CD14-positive monocyte (primary cell): ENCODE data around the gene RWDD2A. TPM values are rescaled to one million over a fixed set of nuclear protein-coding genes. Genes with fewer than 3 reads are reported as not detected.

Source experiments
- DNase-seq, 3 donors: peaks; one replicate each; pipeline ENCODE4 v3.0.0-alpha.2; 2011 to 2022
- H2AFZ ChIP-seq: 2 replicates; pipeline ENCODE4 v1.6.0; 2012; ENCODE audit warnings: mild to moderate bottlenecking, low read depth, low read length, inconsistent platforms; ENCODE audit not compliant: insufficient read depth, poor library complexity, severe bottlenecking
- H3K27ac ChIP-seq, 2 donors: 1 replicate in 1 of 2; 2 replicates in 1 of 2; pipeline ENCODE4 v1.5.1; 2012 to 2013; ENCODE audit warnings: low read length in 2 of 2, control low read depth in 1 of 2, inconsistent platforms in 1 of 2, low read depth in 1 of 2, mild to moderate bottlenecking in 1 of 2
- H3K27me3 ChIP-seq, 2 donors: one replicate each; pipeline versions ENCODE4 v1.6.0 to v1.6.1; 2011 to 2013; ENCODE audit warnings: low read length in 2 of 2; ENCODE audit not compliant: control insufficient read depth in 2 of 2, insufficient read depth in 2 of 2
- H3K36me3 ChIP-seq, 2 donors: replicated peaks in 1 of 2; 1 replicate in 1 of 2; 2 replicates in 1 of 2; pipeline versions ENCODE4 v1.5.1 to v1.6.1; 2012 to 2013; ENCODE audit warnings: low read length in 2 of 2, control low read depth in 1 of 2, inconsistent platforms in 1 of 2, mild to moderate bottlenecking in 1 of 2; ENCODE audit not compliant: insufficient read depth in 2 of 2, control insufficient read depth in 1 of 2
- H3K4me1 ChIP-seq, 2 donors: 1 replicate in 1 of 2; 2 replicates in 1 of 2; pipeline versions ENCODE4 v1.5.1 to v1.6.1; 2012 to 2013; ENCODE audit warnings: low read length in 2 of 2, control low read depth in 1 of 2, inconsistent platforms in 1 of 2, mild to moderate bottlenecking in 1 of 2, moderate library complexity in 1 of 2; ENCODE audit not compliant: insufficient read depth in 2 of 2, control insufficient read depth in 1 of 2
- H3K4me2 ChIP-seq: replicated peaks from 2 replicates; pipeline ENCODE3; 2012; ENCODE audit warnings: low read length, moderate library complexity, mild to moderate bottlenecking; ENCODE audit not compliant: poor library complexity, severe bottlenecking; ENCODE audit errors: extremely low read depth
- H3K4me3 ChIP-seq, 3 experiments: fragments of 200-600 bp in 1 of 3; sonication (generic) in 1 of 3; replicated peaks in 1 of 3; 1 replicate in 2 of 3; 2 replicates in 1 of 3; pipeline ENCODE4 v1.5.1; 2011 to 2013; ENCODE audit warnings: low read length in 3 of 3, mild to moderate bottlenecking in 3 of 3, control low read depth in 2 of 3, low read depth in 2 of 3, inconsistent platforms in 1 of 3, moderate library complexity in 1 of 3
- H3K79me2 ChIP-seq: 2 replicates; pipeline ENCODE4 v1.6.0; 2012; ENCODE audit warnings: mild to moderate bottlenecking, control low read depth, inconsistent platforms, low read length, moderate library complexity; ENCODE audit not compliant: insufficient read depth
- H3K9ac ChIP-seq: 2 replicates; pipeline ENCODE4 v1.6.0; 2017; ENCODE audit warnings: low read length, mild to moderate bottlenecking; ENCODE audit not compliant: insufficient read depth, poor library complexity, severe bottlenecking
- H3K9me3 ChIP-seq, 2 donors: replicated peaks in 1 of 2; 1 replicate in 1 of 2; 2 replicates in 1 of 2; pipeline versions ENCODE4 v1.5.1 to v1.6.1; 2012 to 2013; ENCODE audit warnings: low read length in 2 of 2, control low read depth in 1 of 2; ENCODE audit not compliant: control insufficient read depth in 1 of 2, insufficient read depth in 1 of 2
- H4K20me1 ChIP-seq: 2 replicates; pipeline ENCODE4 v1.6.0; 2012; ENCODE audit warnings: mild to moderate bottlenecking, low read length, control low read depth, moderate library complexity; ENCODE audit not compliant: insufficient read depth
- H3K27ac Mint-ChIP-seq, 7 donors: one replicate each; pipeline ENCODE4 v1.8.0; 2020; ENCODE audit warnings: mild to moderate bottlenecking in 7 of 7, mixed read lengths in 7 of 7, moderate library complexity in 6 of 7, inconsistent platforms in 2 of 7
- H3K27me3 Mint-ChIP-seq, 3 donors: one replicate each; pipeline ENCODE4 v1.8.0; 2021 to 2022; ENCODE audit warnings: low read depth in 3 of 3, mild to moderate bottlenecking in 3 of 3, mixed read lengths in 3 of 3, moderate library complexity in 3 of 3, inconsistent platforms in 1 of 3
- H3K36me3 Mint-ChIP-seq, 2 donors: one replicate each; pipeline ENCODE4 v1.8.0; 2020; ENCODE audit warnings: mixed read lengths in 2 of 2, inconsistent platforms in 1 of 2, mild to moderate bottlenecking in 1 of 2
- H3K4me1 Mint-ChIP-seq: one replicate; pipeline ENCODE4 v1.8.0; 2020; ENCODE audit warnings: mild to moderate bottlenecking, mixed read lengths
- H3K4me3 Mint-ChIP-seq, 2 donors: one replicate each; pipeline ENCODE4 v1.8.0; 2020; ENCODE audit warnings: mild to moderate bottlenecking in 2 of 2, mixed read lengths in 2 of 2, moderate library complexity in 1 of 2
- H3K9me3 Mint-ChIP-seq, 7 donors: one replicate each; pipeline ENCODE4 v1.8.0; 2020 to 2022; ENCODE audit warnings: mixed read lengths in 7 of 7, mild to moderate bottlenecking in 6 of 7, moderate library complexity in 6 of 7, inconsistent platforms in 2 of 7
- WGBS: methylation state at CpG from one replicate; pipeline ENCODE4 v1.1.5; 2013; ENCODE audit warnings: missing lambda C conversion rate; ENCODE audit not compliant: insufficient coverage; 5-methylcytosine and 5-hydroxymethylcytosine counted together
- intact Hi-C, 2 donors: fragments of 100-400 bp; cut with micrococcal nuclease; formaldehyde crosslinking; loops; one replicate each; pipeline versions ENCODE4 v1.15.0 to v1.15.1; 2023
- polyA plus RNA-seq, 3 donors: library from polyadenylated mRNA; depleted of rRNA in 1 of 3; unstranded in 2 of 3; stranded (reverse) in 1 of 3; fragments of 300-500 nt in 2 of 3; fragments of >200 nt in 1 of 3; fragmentation: Illumina TruSeq in 2 of 3; gene quantifications; 1 replicate in 2 of 3; 2 replicates in 1 of 3; pipeline ENCODE4 v1.2.3, GENCODE V29; 2012 to 2021
- TF ChIP-seq, protein P1 (sequence below): fragments of 200-600 bp; IDR thresholded peaks from one replicate; pipeline ENCODE4 v1.8.0; 2022; ENCODE audit warnings: antibody characterized with exemption, mild to moderate bottlenecking

The RWDD2A gene
- polyA plus RNA-seq, 3 donors = 0.77 to 1.2 (median 1.1) TPM

DNA sequence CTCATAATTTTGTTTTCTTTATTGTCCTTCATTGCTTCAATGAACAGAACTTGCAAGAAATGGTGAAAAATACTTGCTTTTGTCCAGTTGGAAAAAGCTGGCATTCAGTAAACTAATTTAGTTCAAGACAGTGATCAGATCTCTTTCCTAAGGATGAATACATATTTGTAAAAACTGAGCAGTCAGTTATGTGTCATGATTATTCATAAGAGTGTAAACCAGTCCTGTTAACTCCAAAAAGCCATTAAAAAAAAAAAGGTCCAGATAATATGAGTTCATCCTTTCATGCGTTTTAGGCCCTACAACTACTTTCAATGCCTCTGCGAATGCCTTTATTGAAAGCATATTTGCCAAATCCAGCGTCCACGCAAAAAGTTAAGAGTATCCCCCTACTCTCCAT is 701 bp upstream of the RWDD2A start:
- 0% methylated on average over 4 of the region's 4 CpGs for WGBS
- H3K79me2 ChIP-seq = peaks cover 19% of the 10 kb centered on the region

GRCh38 chr6:83193747-83194566 is 800 bp downstream of the RWDD2A start:
- Histone ChIP-seq H3K9me3 (no peaks in the 10 kb centered on the region), H3K4me2 (peak overlapping the region; percentile 87), H2AFZ (peak overlapping the region; percentile 99), H3K79me2 (peaks cover 19% of the 10 kb centered on the region), H4K20me1 (no peaks in the 10 kb centered on the region), H3K27ac (peak overlapping the region in 1 of 2 donors; percentile 75), H3K4me1 (peaks cover 14 to 21% of the 10 kb centered on the region in 2 donors), H3K4me3 (peak overlapping the region; percentile 70 to 90 (median 70)), H3K9ac (peak overlapping the region; percentile 80), H3K36me3 (peaks cover 0 to 10% of the 10 kb centered on the region in 2 donors), H3K27me3 (peaks cover 0 to 7% of the 10 kb centered on the region in 2 donors)
- Mint-ChIP-seq H3K4me1 (peaks cover 19% of the 10 kb centered on the region), H3K27me3 (peaks cover 0 to 8% (median 7%) of the 10 kb centered on the region in 3 donors), H3K27ac (peak overlapping the region in 3 of 7 donors; percentile 42 to 88 (median 75)), H3K4me3 (peak overlapping the region; percentile 97 to 100), H3K36me3 (peaks cover 14% of the 10 kb centered on the region in 2 donors), H3K9me3 (no peaks in the 10 kb centered on the region)
- WGBS = 4% methylated on average over 36 of the region's 44 CpGs
- DNase-seq = peak in 1 of 3 donors; percentile 24
- TF ChIP-seq, protein P1, sequence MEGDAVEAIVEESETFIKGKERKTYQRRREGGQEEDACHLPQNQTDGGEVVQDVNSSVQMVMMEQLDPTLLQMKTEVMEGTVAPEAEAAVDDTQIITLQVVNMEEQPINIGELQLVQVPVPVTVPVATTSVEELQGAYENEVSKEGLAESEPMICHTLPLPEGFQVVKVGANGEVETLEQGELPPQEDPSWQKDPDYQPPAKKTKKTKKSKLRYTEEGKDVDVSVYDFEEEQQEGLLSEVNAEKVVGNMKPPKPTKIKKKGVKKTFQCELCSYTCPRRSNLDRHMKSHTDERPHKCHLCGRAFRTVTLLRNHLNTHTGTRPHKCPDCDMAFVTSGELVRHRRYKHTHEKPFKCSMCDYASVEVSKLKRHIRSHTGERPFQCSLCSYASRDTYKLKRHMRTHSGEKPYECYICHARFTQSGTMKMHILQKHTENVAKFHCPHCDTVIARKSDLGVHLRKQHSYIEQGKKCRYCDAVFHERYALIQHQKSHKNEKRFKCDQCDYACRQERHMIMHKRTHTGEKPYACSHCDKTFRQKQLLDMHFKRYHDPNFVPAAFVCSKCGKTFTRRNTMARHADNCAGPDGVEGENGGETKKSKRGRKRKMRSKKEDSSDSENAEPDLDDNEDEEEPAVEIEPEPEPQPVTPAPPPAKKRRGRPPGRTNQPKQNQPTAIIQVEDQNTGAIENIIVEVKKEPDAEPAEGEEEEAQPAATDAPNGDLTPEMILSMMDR = no peak
- intact Hi-C loops = loop anchor here (5.0 to 10.0 kb wide), 2 partner anchors 127 to 949 kb away; partner anchors contain the start of genes DOP1A (in 2 of the 2), UBE3D (in 2 of the 2) and IBTK (in 1 of the 2)

More for the DNA sequence above, 701 bp upstream of the RWDD2A start:
- intact Hi-C loops = loop anchor here (5.0 to 10.0 kb wide), 2 partner anchors 125 to 948 kb away; partner anchors contain the start of genes DOP1A (in 2 of the 2), UBE3D (in 2 of the 2) and IBTK (in 1 of the 2)
- TF ChIP-seq, protein P1 = no peak
- Mint-ChIP-seq H3K9me3 (no peaks in the 10 kb centered on the region), H3K27me3 (peaks cover 0 to 8% (median 7%) of the 10 kb centered on the region in 3 donors), H3K27ac (peak overlapping the region in 3 of 7 donors; percentile 83 to 95 (median 91)), H3K4me3 (peak overlapping the region; percentile 97 to 100), H3K36me3 (peaks cover 18 to 24% of the 10 kb centered on the region in 2 donors), H3K4me1 (peaks cover 19% of the 10 kb centered on the region)
- Histone ChIP-seq H3K4me3 (peak overlapping the region; percentile 70 to 90 (median 70)), H3K36me3 (peaks cover 2 to 24% of the 10 kb centered on the region in 2 donors), H2AFZ (peak overlapping the region; percentile 99), H3K9me3 (no peaks in the 10 kb centered on the region), H3K4me1 (peaks cover 14 to 21% of the 10 kb centered on the region in 2 donors), H3K27me3 (peaks cover 0 to 7% of the 10 kb centered on the region in 2 donors), H3K27ac (peak overlapping the region in 1 of 2 donors; percentile 75), H3K4me2 (peak overlapping the region; percentile 87), H3K9ac (peak overlapping the region; percentile 80), H4K20me1 (no peaks in the 10 kb centered on the region)
- no peak for DNase-seq
